ENCODE results near the gene PRAMEF15. TPM values are rescaled to one million over a fixed set of nuclear protein-coding genes. Genes with fewer than 3 reads are reported as not detected.
"Not testable (repeated sequence)": the region's sequence is repeated elsewhere in the genome, so short reads cannot be mapped to it uniquely, and the experiment has no call there.

The PRAMEF15 gene
- total and polyA plus RNA-seq, 7 donors, result not detected

DNA sequence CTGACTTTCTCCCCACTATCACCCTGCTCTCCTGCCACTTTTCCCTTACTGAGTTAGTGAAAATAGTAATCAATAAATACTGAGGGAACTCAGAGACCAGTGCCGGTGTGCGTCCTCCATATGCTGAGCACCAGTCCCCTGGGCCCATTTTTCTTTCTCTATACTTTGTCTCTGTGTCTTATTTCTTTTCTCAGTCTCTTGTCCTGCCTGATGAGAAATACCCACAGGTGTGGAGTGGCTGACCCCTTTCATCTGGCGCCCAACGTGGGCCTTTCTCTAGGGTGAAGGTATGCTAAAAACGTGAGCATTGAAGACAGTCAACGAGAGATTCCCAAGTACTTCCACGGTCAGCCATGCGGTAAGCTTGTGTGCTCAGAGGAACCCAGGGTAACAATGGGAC lies 38.1 kb downstream of the PRAMEF15 start:
- H3K4me1 ChIP-seq; H3K27ac ChIP-seq; H3K36me3 ChIP-seq (ENCODE audit: insufficient read depth in 1 of 2, low read depth in 1 of 2); ATAC-seq; H3K9me3 ChIP-seq; DNase-seq; H3K4me3 ChIP-seq; H3K27me3 ChIP-seq (ENCODE audit: insufficient read depth in 3 of 3, low read length in 2 of 3); intact Hi-C loops (cut with DNase I): not testable (repeated sequence)
- 88 to 95% (median 91%) methylated on average over 6 to 8 of the region's 8 CpGs for WGBS, 3 donors

DNA sequence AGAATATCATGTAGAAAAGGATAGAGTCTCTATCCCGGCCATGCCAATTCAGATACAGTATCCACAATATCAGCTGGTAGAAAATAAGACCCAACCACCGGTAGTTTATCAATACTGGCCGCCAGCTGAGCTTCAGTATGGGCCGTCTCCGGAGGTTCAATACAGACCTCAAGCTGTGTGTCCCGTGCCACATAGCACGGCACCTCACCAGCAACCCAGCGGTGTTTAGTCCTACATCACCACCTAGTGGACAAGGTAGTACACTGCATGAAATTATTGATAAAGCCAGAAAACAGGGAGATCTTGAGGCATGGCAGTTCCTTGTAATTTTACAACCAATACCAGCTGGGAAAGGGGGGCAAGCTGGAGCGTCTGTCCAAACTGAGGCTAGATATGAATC lies 39.1 kb downstream of the PRAMEF15 start:
- H3K4me1 ChIP-seq; ATAC-seq; H3K9me3 ChIP-seq; H3K4me3 ChIP-seq; H3K36me3 ChIP-seq (ENCODE audit: insufficient read depth in 1 of 2, low read depth in 1 of 2); H3K27ac ChIP-seq; intact Hi-C loops (cut with DNase I); DNase-seq; H3K27me3 ChIP-seq (ENCODE audit: insufficient read depth in 3 of 3, low read length in 2 of 3): not testable (repeated sequence)
- WGBS, 3 donors, result 0% methylated on average over 1 of the region's 9 CpGs

DNA sequence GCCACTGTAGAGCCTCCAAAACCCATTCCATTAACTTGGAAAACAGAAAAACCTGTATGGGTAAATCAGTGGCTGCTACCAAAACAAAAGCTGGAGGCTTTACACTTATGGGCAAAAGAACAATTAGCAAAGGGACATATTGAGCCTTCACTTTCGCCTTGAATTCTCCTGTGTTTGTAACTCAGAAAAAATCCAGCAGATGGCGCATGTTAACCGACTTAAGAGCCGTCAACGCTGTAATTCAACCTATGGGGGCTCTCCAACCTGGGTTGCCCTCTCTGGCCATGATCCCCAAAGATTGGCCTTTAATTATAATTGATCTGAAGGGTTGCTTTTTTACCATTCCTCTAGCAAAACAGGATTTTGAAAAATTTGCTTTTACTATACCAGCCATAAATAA lies 41.4 kb downstream of the PRAMEF15 start:
- ATAC-seq; H3K27ac ChIP-seq; DNase-seq; intact Hi-C loops (cut with DNase I); H3K4me3 ChIP-seq; H3K9me3 ChIP-seq; H3K36me3 ChIP-seq (ENCODE audit: insufficient read depth in 1 of 2, low read depth in 1 of 2); H3K4me1 ChIP-seq; H3K27me3 ChIP-seq (ENCODE audit: insufficient read depth in 3 of 3, low read length in 2 of 3): not testable (repeated sequence)
- TF ChIP-seq, protein P1, sequence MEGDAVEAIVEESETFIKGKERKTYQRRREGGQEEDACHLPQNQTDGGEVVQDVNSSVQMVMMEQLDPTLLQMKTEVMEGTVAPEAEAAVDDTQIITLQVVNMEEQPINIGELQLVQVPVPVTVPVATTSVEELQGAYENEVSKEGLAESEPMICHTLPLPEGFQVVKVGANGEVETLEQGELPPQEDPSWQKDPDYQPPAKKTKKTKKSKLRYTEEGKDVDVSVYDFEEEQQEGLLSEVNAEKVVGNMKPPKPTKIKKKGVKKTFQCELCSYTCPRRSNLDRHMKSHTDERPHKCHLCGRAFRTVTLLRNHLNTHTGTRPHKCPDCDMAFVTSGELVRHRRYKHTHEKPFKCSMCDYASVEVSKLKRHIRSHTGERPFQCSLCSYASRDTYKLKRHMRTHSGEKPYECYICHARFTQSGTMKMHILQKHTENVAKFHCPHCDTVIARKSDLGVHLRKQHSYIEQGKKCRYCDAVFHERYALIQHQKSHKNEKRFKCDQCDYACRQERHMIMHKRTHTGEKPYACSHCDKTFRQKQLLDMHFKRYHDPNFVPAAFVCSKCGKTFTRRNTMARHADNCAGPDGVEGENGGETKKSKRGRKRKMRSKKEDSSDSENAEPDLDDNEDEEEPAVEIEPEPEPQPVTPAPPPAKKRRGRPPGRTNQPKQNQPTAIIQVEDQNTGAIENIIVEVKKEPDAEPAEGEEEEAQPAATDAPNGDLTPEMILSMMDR (IDR thresholded peaks at IDR 0.05), result peak; percentile 59
- WGBS, 3 donors, result 3 to 5% (median 4%) methylated on average over 5 of the region's 5 CpGs

DNA sequence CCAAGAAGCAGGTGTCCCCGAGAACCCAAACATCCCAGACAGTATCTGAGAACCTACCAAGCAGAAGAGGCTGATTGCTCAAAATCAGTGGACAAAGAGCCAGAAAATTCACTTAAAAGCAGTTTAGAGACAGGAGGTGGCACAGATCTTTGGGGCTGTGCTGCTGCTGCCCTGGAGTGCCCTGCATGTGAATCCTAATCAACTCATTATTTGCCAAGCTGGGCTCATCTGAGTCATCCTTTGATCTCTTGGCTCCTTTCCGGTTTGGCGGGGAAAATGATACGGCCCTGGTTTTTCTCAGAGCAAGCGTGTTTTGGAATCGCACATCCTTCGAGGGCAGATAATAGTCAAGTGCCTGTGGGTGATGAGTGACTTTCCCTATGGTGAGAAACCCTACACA lies 47.0 kb downstream of the PRAMEF15 start:
- H3K36me3 ChIP-seq (ENCODE audit: insufficient read depth in 1 of 2, low read depth in 1 of 2); H3K9me3 ChIP-seq; intact Hi-C loops (cut with DNase I); H3K4me1 ChIP-seq; DNase-seq; H3K27me3 ChIP-seq (ENCODE audit: insufficient read depth in 3 of 3, low read length in 2 of 3); H3K27ac ChIP-seq; H3K4me3 ChIP-seq; ATAC-seq: not testable (repeated sequence)
- WGBS, 3 donors, result 46 to 86% (median 57%) methylated on average over 1 of the region's 7 CpGs

DNA sequence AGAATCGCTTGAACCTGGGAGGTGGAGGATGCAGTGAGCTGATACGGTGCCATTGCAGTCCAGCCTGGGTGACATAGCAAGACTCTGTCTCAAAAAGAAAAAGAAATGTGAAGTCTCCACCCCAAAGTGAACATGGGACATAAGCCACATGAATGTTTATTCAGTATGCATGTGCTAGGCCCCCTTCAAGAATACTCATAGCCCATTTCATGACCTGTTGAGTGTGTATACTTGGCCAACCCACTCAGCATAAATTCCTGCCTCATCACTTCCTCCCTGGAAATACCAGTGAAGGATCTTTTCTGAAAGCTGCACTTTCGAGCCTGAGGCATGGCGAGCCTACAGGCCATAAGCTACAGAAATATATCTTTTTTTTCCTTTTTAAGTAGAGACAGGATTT lies 49.5 kb downstream of the PRAMEF15 start:
- H3K27me3 ChIP-seq (ENCODE audit: insufficient read depth in 3 of 3, low read length in 2 of 3); H3K9me3 ChIP-seq; ATAC-seq; H3K27ac ChIP-seq; H3K36me3 ChIP-seq (ENCODE audit: insufficient read depth in 1 of 2, low read depth in 1 of 2); DNase-seq; intact Hi-C loops (cut with DNase I); H3K4me3 ChIP-seq; H3K4me1 ChIP-seq: not testable (repeated sequence)
- 82 to 93% (median 92%) methylated on average over 2 of the region's 4 CpGs for WGBS, 3 donors

DNA sequence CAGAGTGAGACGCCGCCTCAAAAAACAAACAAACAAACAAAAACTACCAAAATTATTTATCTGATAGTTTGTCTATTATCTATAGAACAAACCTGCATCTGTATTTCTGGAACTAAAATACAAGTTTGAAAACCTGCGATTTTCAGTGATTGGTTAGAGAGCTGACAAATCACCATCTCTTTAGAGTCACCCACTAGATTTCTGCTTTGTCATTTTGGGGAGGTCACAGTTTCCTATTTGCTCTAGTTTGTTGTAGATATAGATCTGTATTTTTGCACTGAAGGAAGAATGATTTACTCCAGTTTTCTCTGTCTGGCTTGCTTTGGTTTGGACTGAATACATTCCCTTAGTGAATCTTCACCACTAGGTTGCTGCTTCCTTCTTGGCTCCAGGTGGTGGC lies 51.2 kb downstream of the PRAMEF15 start:
- not testable (repeated sequence) for H3K4me3 ChIP-seq

DNA sequence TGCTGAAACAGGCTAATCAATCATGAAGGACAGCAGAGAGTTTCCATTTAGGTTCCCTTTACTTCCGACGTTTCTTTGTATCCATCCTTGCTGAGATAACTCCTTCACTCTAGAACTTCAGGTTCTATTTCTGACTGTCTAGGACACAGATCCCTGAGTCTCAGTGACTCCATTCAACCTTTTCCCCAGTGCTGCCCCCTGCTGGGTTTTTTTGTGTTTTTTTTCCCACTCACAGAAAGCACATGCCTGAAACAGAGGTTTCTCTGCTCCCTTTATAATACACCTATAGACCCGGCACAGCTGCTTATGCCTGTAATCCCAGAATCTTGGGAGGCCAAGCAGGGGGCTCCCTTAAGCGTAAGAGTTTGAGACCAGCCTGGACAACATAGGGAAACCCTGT lies 53.2 kb downstream of the PRAMEF15 start:
- not testable (repeated sequence) for ATAC-seq
- 62 to 78% (median 63%) methylated on average over 3 of the region's 4 CpGs for WGBS, 3 donors

More for the DNA sequence above, 51.2 kb downstream of the PRAMEF15 start:
- H3K36me3 ChIP-seq (ENCODE audit: insufficient read depth in 1 of 2, low read depth in 1 of 2); H3K4me1 ChIP-seq; DNase-seq; H3K27ac ChIP-seq; ATAC-seq; intact Hi-C loops (cut with DNase I); H3K27me3 ChIP-seq (ENCODE audit: insufficient read depth in 3 of 3, low read length in 2 of 3); H3K9me3 ChIP-seq: not testable (repeated sequence)
- 88 to 93% (median 93%) methylated on average over 3 of the region's 3 CpGs for WGBS, 3 donors

More for the DNA sequence above, 53.2 kb downstream of the PRAMEF15 start:
- intact Hi-C loops (cut with DNase I); H3K27me3 ChIP-seq (ENCODE audit: insufficient read depth in 3 of 3, low read length in 2 of 3); H3K27ac ChIP-seq; H3K4me3 ChIP-seq; H3K4me1 ChIP-seq; H3K36me3 ChIP-seq (ENCODE audit: insufficient read depth in 1 of 2, low read depth in 1 of 2); DNase-seq; H3K9me3 ChIP-seq: not testable (repeated sequence)

Other genes starting within 250 kb of the PRAMEF15 start
- not detected for gene PRAMEF25, start 244.8 kb upstream of the PRAMEF15 start, total RNA-seq
- not detected for gene PRAMEF25, start 244.8 kb upstream of the PRAMEF15 start, polyA plus RNA-seq
- gene HNRNPCL2, start 198.7 kb upstream of the PRAMEF15 start, total RNA-seq, result not detected
- gene HNRNPCL2, start 198.7 kb upstream of the PRAMEF15 start, polyA plus RNA-seq, result not detected
- not detected for gene PRAMEF26, start 159.6 kb upstream of the PRAMEF15 start, total RNA-seq
- not detected for gene PRAMEF26, start 159.6 kb upstream of the PRAMEF15 start, polyA plus RNA-seq
- gene HNRNPCL4, start 149.9 kb upstream of the PRAMEF15 start, total RNA-seq, result not detected
- not detected for gene HNRNPCL4, start 149.9 kb upstream of the PRAMEF15 start, polyA plus RNA-seq
- gene PRAMEF9, start 143.7 kb upstream of the PRAMEF15 start, total RNA-seq, result not detected
- not detected for gene PRAMEF9, start 143.7 kb upstream of the PRAMEF15 start, polyA plus RNA-seq
- not detected for gene PRAMEF13, start 114.2 kb upstream of the PRAMEF15 start, total RNA-seq
- gene PRAMEF13, start 114.2 kb upstream of the PRAMEF15 start, polyA plus RNA-seq, result not detected
- gene PRAMEF18, start 89.4 kb upstream of the PRAMEF15 start, total RNA-seq, result not detected
- gene PRAMEF18, start 89.4 kb upstream of the PRAMEF15 start, polyA plus RNA-seq, result not detected
- not detected for gene PRAMEF5, start 61.4 kb upstream of the PRAMEF15 start, total RNA-seq
- gene PRAMEF5, start 61.4 kb upstream of the PRAMEF15 start, polyA plus RNA-seq, result not detected
- gene PRAMEF8, start 30.4 kb upstream of the PRAMEF15 start, total RNA-seq, result not detected
- gene PRAMEF8, start 30.4 kb upstream of the PRAMEF15 start, polyA plus RNA-seq, result not detected
- gene PRAMEF33, start 12.0 kb upstream of the PRAMEF15 start, total RNA-seq, result not detected
- gene PRAMEF33, start 12.0 kb upstream of the PRAMEF15 start, polyA plus RNA-seq, result not detected
- gene PRAMEF14, start 31.6 kb downstream of the PRAMEF15 start, total RNA-seq, result not detected
- not detected for gene PRAMEF14, start 31.6 kb downstream of the PRAMEF15 start, polyA plus RNA-seq
- gene PRAMEF19, start 56.4 kb downstream of the PRAMEF15 start, total RNA-seq, result not detected
- not detected for gene PRAMEF19, start 56.4 kb downstream of the PRAMEF15 start, polyA plus RNA-seq
- not detected for gene PRAMEF17, start 74.1 kb downstream of the PRAMEF15 start, total RNA-seq
- gene PRAMEF17, start 74.1 kb downstream of the PRAMEF15 start, polyA plus RNA-seq, result not detected
- not detected for gene PRAMEF20, start 94.9 kb downstream of the PRAMEF15 start, total RNA-seq
- not detected for gene PRAMEF20, start 94.9 kb downstream of the PRAMEF15 start, polyA plus RNA-seq
- 10 to 100 TPM in 1 of 4 donors, 1 to 10 TPM in 3; 7.0 to 26.8 (median 9.5) TPM for gene LRRC38, start 198.4 kb downstream of the PRAMEF15 start, total RNA-seq
- gene LRRC38, start 198.4 kb downstream of the PRAMEF15 start, polyA plus RNA-seq, result 1 to 10 TPM; 2.9 to 6.5 (median 5.1) TPM

Measured in psoas muscle (tissue), 8 donors.